HG02840 (cell line): ENCODE results near the gene AFF3.
"Not testable (repeated sequence)": the region's sequence is repeated elsewhere in the genome, so short reads cannot be mapped to it uniquely, and the experiment has no call there.

Experiments used
- ATAC-seq: cut with Tn5 transposase; IDR thresholded peaks from one replicate; pipeline ENCODE4 v1.9.1; 2021; ENCODE audit warnings: mild to moderate bottlenecking, moderate library complexity, moderate number of reproducible peaks; ENCODE audit not compliant: unreplicated experiment, low FRiP score

AFF3 gene

DNA sequence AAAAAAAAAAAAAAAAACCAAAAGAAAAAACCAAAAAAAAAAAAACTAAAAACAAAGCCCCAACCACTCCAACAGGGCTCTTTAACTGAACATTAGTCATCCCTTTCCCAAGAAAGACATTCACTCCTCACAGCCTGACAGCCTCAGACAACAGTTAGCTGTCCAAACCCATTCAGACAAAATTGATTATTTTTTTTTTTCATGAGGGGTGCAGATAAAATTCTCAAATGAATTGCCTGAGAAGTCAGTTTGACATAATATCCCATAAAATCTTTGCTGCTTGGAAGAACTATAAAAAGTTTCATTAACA is 446.5 kb downstream of the AFF3 start:
- ATAC-seq = no peak

DNA sequence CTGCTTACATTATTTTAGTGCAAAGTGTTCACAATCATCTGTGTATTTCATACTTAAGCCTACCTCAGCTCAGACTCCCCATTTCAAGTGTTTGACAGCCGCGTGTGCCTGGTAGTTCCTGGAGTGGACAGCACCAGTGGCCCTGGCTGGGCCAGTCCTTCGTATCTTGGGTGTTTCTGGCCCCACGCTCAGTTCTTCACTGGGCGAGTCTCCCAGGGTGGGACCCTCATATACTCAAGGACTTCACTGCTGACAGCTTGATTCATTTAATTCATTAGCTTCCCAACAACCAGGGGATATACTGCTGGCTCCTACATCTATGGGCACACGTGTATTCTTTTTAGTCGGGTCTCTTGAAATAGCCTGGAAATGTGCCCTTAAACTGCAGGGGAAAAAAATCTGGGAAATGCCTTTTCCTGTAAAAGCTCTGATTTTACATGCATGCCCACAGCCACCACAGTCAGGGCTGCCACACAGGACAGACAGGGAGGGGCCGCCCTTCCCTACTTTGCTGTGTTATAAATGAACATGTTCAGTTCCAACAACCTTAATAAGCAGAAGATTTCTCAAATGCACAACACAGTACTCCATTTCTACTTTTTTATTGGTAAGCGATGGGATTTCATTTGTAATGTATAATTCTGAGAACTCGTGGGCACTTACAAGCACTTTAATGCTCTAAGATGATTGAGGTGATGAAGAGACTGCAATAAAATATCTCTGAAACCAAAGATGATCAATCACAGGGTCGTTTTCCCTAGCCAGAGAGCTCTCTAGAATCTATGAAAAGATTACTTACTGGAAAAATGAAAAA is 447.1 kb downstream of the AFF3 start:
- ATAC-seq = no peak

DNA sequence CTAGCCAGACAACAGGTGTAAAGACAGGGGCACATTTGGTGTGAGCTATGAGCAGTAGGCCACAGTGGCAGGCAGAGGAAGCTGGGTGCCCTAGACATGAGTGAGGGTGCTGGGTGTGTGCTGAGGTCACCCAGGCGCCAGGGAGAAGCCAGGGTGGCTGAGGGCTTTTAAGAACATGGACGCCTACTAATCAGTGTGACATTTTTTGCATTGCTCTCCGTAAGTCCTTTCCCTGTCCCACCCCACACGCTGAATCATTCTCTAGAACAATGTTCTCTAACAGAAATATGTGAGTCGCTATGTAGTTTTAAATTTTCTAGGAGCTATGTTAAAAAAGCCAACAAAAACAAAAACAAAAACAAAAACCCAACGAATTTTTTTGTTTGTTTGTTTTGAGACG is 448.1 kb downstream of the AFF3 start:
- ATAC-seq = no peak

DNA sequence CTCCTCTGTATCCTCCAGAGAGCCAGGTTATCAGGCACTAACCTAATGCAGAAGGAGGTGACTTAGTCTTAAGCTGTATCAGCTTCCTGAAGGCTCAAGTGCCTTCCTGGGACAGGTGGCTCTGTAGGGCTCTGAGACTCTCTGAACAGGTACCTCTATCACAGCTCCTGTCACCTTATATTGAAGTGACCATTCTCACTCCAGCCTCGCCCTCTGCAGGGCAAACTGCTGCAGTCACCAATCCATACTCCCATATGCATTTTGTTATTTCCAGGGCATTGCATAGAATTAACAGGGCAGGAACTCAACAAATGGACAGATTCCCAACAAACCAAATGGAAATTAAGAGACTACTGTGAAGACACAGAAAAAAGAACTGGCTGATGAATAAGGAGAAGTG is 449.6 kb downstream of the AFF3 start:
- ATAC-seq = no peak

DNA sequence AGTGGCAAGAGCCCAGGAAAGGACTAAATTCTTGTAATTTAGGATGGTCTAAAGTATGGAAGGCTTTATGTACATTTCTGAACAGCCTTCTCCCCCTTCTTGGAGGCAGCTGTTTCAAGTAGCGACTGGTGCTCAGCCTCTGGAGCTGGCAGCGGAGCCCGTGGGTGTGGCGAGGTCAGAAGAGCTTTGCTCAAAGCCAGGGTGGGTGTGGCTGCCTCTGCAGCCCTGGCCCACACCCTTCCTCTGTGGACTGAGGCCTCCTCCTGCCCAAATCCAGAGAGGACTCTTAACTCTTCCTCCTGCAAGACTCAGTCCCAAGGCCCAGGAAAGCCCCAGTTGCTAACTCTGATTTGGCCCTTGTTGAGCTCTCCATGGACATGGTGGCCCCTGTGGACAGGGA is 450.5 kb downstream of the AFF3 start:
- no peak for ATAC-seq

DNA sequence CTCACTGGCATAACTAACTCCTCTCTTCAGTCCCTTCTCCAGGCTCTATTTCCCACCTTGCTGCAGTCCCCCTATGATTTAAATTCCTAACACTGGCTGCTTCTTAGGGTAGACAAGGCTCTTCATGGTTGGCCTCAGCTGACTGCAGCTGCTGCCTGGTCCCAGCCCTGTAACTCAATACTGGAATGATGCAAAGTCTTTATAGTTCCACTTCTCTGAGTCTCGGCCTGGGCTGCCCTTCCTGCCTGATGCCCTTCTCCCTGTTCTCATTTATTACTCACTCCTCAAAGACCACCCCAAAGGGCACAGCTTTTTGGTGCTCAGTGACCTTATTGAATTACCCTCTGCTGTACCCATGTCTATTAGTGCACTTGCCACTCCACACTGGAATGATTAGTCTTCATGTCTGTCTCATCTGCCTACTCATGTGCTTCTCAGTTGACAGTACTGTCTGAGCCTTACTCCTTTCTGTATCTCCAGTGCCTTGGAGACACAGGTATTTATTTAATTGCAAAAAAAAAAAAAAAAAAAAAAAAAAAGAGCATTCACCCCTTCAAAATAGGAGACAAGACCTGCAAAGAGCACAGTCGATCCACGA is 453.1 kb downstream of the AFF3 start:
- ATAC-seq = no peak

DNA sequence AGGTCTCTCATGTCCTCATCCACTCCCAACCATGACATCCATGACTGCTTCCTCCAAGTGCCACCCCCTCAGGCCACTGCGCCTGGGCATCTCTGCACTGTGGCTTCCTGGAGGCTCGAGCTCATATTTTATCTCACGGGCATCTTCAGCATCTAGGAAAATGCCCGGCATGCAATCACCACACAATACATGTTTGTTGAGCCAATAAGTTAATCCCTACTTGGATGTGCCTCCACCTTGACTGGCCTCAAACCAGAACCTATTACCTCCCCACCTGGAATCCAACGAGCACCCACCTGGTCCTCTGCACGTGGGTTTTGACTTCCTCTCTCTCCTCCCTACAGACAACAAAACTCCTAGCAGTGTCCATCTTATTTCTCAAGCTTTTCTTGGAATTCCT is 453.7 kb downstream of the AFF3 start:
- no peak for ATAC-seq

DNA sequence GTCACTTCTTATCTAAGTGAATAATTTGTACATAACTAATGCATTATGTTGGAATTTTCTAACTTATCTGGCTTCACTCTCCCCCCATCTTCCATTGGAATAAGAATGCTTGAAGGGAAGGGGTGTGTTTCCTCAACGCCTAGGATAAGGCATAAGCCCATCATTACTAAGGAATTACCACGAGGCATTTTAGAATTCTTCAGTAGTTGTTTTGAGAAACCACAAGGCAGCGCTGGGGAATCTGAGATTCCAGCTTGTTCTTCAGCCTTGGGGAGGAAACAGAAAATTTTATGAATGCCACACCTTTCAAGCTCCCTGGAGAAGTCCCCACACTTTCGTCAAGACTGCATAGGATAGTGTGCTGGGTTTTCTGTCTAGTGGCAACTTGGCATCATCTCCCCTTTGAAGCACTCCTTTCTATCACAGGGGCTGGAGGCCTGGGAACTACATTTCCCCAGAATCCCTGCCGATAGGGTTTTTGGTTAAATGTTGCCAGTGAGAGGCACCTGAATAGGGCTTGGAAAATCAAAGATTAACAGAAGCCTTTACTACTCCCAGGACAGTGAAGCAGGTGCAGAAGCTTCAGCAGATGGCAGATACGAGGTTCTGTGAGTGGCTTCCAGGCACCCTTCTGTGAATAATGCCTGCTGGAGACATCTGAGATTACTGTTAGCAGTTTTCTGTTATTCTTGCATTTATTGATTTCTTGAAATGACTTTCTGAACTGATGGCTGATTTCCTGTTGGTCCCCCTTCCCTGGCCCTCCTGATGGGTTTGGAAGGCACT is 459.9 kb downstream of the AFF3 start:
- ATAC-seq = no peak

DNA sequence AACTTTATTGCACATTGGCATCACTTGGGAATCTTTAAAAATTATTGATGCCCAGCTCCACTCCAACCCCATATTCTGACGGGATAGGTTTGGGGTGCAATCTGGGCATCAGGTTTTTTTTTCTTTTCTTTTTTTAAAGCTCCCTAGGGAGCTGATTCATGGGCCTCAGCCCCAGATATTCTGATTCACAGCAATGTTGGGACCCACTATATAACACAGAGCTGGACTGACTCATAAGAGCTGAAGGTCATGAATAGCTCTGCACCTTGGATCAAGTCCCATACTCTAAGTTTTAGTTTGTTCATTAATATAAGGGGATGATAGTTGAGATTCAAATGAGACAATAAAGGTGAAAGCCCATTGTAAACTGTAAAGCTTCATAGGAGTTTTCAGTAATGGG is 461.4 kb downstream of the AFF3 start:
- ATAC-seq = no peak

DNA sequence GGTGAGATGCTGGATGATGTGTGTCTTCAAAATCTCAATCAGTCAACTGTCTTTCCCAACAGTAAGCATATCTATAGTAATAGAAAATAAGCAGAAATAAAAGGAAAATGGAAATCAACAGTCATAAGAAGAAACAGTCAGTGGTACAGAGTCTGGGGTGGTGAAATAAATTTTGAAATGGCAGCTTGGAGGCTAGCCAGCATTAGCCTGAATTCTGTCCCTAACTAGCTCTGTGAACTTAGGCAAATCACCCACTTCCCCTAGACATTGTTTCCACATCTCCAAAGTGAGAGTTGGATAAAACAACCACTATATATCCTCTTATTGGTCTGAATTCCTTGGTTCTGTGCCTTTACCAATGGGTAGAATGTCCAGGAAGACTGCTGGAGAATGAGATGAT is 462.9 kb downstream of the AFF3 start:
- ATAC-seq = no peak

DNA sequence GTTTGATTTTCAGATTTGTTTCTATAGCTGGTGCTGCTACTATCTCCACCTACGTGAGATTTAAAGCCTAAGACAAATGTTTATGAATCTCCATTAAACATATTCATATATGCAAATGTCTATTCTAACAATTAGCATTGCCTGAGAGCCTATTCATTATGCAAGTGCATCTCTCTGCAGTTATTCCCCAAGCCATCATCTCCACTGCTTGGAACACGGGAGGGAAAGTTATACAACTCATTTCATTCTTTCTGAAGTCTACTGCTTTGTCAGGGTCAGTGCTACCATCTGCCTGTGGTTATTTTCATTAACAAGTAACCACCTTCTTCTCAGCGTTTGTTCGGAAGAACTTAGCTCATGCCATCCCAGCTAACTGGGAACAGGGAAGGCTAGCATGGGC is 463.8 kb downstream of the AFF3 start:
- no peak for ATAC-seq

DNA sequence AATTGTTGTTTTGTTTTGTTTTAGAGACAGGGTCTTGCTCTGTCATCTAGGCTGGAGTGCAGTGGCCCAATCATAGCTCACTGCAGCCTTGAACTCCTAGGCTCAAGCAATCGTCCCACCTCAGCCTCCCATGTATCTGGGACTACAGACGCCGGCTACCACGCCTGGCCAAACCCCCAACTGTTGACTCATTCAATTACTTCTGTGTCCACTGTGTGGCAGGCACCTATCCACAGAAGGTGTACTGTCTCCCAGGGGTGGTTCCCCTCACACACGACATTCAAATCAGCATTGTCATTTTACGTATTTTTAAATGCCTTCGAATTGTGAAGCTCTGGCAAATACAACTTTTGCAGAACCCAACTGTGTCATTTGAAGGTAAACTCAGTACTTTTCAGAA is 464.6 kb downstream of the AFF3 start:
- no peak for ATAC-seq

DNA sequence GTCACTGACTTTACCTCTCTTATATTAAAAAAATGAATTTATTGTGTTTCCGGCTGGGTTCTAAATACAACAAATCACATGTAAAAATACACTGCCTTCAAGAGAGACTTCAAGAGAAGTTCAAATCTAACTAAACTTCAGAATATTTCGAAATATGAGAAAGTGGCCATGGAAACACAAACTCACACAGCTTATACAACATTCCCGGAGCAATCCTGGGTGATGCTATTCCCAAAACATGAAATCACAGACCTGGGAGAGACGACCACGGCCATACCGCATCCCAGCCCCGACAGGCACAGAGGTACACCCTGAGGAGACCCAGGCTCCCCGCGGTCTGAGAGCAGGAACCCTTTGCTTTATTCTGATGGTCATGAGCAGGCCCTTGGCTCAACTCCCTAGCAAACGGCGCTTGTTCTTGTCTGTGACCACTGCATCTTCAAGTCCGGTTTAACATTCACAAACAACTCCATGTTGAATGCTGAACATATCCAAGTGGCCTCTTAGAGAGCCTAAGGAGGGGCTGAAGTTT is 467.2 kb downstream of the AFF3 start:
- no peak for ATAC-seq

DNA sequence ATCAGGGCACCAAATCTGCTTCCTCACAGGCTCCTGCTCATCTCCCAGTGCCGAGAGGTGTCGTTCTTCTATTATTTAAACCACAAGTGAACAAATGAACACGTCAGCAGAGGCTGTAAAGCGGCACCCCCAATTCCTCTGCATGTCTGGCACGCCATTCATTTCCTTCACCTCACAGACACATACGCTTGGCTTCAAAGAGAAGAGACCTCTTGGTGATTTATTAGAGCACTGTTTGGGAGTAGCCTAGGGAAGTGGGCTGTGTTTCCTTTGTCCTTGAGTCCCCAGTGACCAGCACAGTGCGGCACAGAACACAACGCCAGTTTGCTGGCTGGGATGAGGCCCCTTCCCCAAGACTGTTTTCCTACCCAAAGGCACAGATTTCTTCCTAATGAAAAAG is 468.3 kb downstream of the AFF3 start:
- no peak for ATAC-seq

DNA sequence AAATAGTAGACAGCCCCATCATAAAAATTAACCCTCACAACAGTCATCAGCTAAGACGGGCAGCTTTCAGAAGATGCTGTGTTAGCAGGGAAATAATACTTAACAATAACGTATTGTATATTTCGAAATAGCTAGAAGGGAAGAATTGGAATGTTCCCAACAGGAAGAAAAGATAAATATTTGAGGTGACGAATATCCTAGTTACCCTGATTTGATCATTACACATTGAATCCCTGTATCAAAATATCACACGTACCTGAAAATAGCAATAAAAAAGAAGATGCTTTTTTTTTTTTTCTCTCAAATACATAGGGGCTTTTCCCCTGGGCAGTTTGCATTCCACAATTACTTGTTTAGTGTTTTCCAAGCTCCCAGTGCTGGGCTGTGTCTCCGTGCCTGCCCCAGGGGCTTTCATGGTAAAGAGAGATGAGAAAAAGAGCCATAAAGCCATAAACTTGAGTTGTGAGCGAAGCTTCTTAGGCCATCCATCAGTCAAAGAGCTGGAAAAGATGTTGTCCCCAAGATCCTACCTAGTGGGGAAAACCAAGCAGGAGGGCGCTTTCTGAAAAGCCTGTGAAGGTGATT is 469.5 kb downstream of the AFF3 start:
- no peak for ATAC-seq

DNA sequence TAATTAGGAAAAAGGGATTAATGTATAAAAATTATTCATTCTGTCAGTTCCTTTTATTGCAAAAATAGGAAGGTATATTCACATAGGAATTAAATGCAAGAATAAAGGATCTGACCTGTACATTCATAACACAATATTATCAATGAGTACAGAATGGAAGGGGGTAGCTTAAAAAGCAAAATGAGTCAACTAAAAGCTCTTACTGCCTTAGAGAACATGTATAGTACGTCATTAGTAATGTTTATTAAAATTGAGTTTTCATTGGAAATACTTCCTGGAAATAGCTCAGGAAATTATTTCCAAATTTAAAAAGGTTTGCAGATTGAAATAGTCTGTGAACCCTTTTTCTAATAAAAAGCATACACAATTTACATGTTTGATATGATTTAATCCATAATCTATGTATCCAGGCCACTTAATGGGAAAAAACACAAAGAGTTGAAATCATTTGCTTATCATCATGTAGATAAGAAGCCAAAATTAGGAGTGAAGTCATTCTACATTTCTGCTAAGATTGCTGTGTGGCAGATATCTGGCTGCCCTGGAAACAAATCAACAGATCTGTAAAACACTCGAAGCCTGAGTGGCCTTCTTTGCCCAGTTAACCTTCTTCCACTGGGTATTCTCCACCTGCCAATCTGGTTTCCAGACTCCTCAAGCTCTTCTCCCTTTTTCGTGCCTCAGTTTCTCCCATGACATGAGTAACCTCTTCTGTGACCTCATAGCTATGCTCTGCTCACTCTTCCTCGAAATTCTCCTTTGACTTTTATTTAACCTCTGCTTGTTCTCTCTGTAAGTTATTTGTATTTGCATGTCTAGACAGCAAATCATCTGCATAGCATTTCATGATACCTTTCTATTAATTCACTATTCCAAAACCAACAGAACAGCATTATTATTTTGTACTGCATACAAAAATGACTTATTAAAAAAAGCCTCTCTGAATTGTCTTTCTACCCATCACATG is 471.3 kb downstream of the AFF3 start:
- no peak for ATAC-seq

DNA sequence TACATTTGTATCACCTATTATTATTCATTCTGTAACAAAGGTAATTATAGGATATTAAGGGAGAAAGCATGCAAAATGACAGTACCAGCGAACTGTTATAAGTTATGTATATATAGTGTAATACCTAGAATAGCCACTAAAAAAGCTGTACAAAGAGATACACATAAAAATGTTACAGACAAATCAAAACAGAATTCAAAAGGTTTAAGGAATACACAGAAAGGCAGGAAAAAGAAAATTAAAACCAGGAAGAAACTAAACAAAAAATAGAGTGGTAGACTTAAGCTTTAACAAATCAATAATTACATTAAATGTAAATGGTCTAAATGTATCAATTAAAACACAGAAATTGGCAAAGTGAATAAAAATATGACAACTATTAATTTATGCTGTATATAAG is 476.1 kb downstream of the AFF3 start:
- ATAC-seq = no peak

DNA sequence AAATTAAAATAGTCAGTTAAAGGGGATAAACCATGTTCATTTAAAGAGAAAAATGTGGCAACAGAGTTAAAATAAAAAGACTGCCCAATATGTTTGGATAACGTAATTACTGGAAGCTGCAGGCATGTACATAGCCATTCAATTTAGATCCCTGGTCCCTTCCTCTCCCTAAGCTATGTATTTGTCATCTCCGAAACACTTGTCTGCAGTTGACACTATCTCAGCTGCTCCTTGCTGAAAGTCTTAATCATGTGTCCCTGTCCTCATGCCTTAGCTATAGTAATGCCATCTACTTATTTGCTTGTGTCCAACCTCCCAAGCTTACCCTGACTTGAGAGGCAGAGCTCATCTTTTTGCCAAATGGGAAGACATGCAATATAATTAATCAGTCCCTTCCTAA is 478.7 kb downstream of the AFF3 start:
- ATAC-seq = no peak

DNA sequence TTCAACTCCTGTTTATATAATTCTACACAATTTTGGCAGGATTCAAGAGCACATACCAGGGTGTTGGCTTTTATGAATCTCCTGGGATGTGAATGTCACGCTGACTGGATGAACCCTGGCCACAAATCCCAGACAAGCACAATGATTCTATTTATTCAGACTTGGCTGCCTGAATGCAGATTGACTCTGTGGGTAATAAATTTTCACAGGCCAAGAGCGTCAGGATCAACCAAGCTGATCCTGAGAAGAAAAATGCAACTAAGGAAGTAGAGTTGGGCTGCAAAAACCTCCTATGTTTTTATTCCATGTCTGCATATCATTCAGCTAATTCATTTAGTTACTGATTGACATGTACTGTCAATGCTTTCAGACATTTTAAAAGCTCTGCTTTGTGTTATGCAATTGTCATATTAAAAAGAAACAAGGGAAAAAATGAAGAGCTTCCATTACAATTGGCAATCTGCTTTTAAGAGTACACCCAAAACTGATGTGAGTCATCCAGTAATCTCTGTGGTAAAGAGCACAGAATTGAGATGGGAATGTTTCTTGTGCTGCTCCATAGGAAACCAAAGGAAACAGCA is 479.5 kb downstream of the AFF3 start:
- ATAC-seq = no peak

DNA sequence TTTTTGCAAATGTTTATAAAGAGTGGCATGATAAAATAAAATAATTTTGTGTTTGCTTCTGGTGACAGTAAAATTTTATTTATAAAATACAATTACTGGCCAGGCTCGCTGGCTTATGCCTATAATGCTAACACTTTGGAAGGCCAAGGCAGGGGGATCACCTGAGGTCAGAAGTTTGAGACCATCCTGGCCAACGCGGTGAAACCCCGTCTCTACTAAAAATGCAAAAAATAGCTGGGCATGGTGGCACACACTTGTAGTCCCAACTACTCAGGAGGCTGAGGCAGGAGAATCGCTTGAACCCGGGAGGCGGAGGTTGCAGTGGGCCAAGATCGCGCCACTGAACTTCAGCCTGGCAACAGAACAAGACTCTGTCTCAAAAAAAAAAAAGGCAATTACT is 480.6 kb downstream of the AFF3 start:
- not testable (repeated sequence) for ATAC-seq
